ENCODE measurements around the gene CENPVL3.
"Not testable (repeated sequence)": the region's sequence is repeated elsewhere in the genome, so short reads cannot be mapped to it uniquely, and the experiment has no call there.

CENPVL3 gene

GRCh38 chrX:51618241-51619155 lies at the start of gene CENPVL3:
CENPVL3 (minus strand) TSS chrX:51618912; CDS start chrX:51618873, 39 bp downstream.
- H3K4me3 ChIP-seq = peak within 1 kb of the TSS; percentile 10
- not testable (repeated sequence) for H3K4me1 ChIP-seq; H3K9me3 ChIP-seq; H3K27me3 ChIP-seq (ENCODE audit: low read depth); H3K36me3 ChIP-seq (replicated peaks)
- peak in 1 of 2 experiments; percentile 29 for DNase-seq (ENCODE audit: low spot score in 2 of 2)
- in situ Hi-C loops (cut with MboI; ENCODE audit: low sequenced_read_pairs) = loop anchor here (25.0 kb wide), 1 partner anchor 131 kb away; the partner anchor contains the start of gene NUDT11

- H3K9me3 ChIP-seq = no peaks in the 10 kb centered on the region
- no peaks in the 10 kb centered on the region for H3K27me3 ChIP-seq (ENCODE audit: low read depth)
- no peaks in the 10 kb centered on the region for H3K4me1 ChIP-seq
- H3K36me3 ChIP-seq (replicated peaks) = no peaks in the 10 kb centered on the region
- no peak overlapping the region for H3K4me3 ChIP-seq
- no peak for DNase-seq (ENCODE audit: low spot score in 2 of 2)
- in situ Hi-C loops (cut with MboI; ENCODE audit: low sequenced_read_pairs) = loop anchor here (25.0 kb wide), 1 partner anchor 121 kb away; no protein-coding TSS in a partner anchor
Observed at GRCh38 chrX:51665981-51666380, 47.3 kb upstream of the CENPVL3 start.

- Histone ChIP-seq H3K27me3 (ENCODE audit: low read depth) (no peaks in the 10 kb centered on the region), H3K9me3 (no peaks in the 10 kb centered on the region), H3K36me3 (replicated peaks) (no peaks in the 10 kb centered on the region), H3K4me3 (no peak overlapping the region), H3K4me1 (no peaks in the 10 kb centered on the region)
- DNase-seq (ENCODE audit: low spot score in 2 of 2) = no peak
- in situ Hi-C loops (cut with MboI; ENCODE audit: low sequenced_read_pairs) = loop anchor here (25.0 kb wide), 2 partner anchors 219 to 619 kb away; no protein-coding TSS in a partner anchor
Observed at GRCh38 chrX:51643377-51643776, 24.7 kb upstream of the CENPVL3 start.

GRCh38 chrX:51641421-51642021 lies 22.8 kb upstream of the CENPVL3 start:
- peak; percentile 62 for DNase-seq (ENCODE audit: low spot score in 2 of 2)
- no peaks in the 10 kb centered on the region for H3K9me3 ChIP-seq

GRCh38 chrX:51636511-51636910 lies 17.8 kb upstream of the CENPVL3 start:
- not testable (repeated sequence) for H3K36me3 ChIP-seq (replicated peaks); H3K4me3 ChIP-seq; H3K4me1 ChIP-seq; H3K9me3 ChIP-seq; DNase-seq (ENCODE audit: low spot score in 2 of 2)
- peaks cover 11% of the 10 kb centered on the region; the same call in 1 of the 2 replicates for H3K27me3 ChIP-seq (ENCODE audit: low read depth)
- in situ Hi-C loops (cut with MboI; ENCODE audit: low sequenced_read_pairs) = loop anchor here (25.0 kb wide), 2 partner anchors 226 to 626 kb away; no protein-coding TSS in a partner anchor

More at GRCh38 chrX:51641421-51642021, 22.8 kb upstream of the CENPVL3 start:
- Histone ChIP-seq H3K36me3 (replicated peaks) (no peaks in the 10 kb centered on the region), H3K4me1 (no peaks in the 10 kb centered on the region), H3K4me3 (no peak overlapping the region), H3K27me3 (ENCODE audit: low read depth) (0 out of 2 replicates have a peak, but pooled peaks cover 2% of the 10 kb centered on the region)
- in situ Hi-C loops (cut with MboI; ENCODE audit: low sequenced_read_pairs) = loop anchor here (25.0 kb wide), 2 partner anchors 221 to 621 kb away; no protein-coding TSS in a partner anchor

GRCh38 chrX:51614353-51615012 lies 4.2 kb downstream of the CENPVL3 start:
- DNase-seq (ENCODE audit: low spot score in 2 of 2) = peak; percentile 16 to 58
- H3K4me1 ChIP-seq = no peaks in the 10 kb centered on the region; the same call in 1 of the 2 replicates
- in situ Hi-C loops (cut with MboI; ENCODE audit: low sequenced_read_pairs) = loop anchor here (25.0 kb wide), 1 partner anchor 127 kb away; the partner anchor contains the start of gene NUDT11
- peaks cover 11% of the 10 kb centered on the region for H3K27me3 ChIP-seq (ENCODE audit: low read depth)
- no peak overlapping the region for H3K4me3 ChIP-seq
- H3K36me3 ChIP-seq (replicated peaks) = no peaks in the 10 kb centered on the region
- no peaks in the 10 kb centered on the region for H3K9me3 ChIP-seq

GRCh38 chrX:51608766-51609165 lies 9.9 kb downstream of the CENPVL3 start:
- Histone ChIP-seq H3K36me3 (replicated peaks) (no peaks in the 10 kb centered on the region), H3K27me3 (ENCODE audit: low read depth) (peaks cover 8% of the 10 kb centered on the region), H3K4me1 (no peaks in the 10 kb centered on the region), H3K4me3 (no peak overlapping the region), H3K9me3 (no peaks in the 10 kb centered on the region)
- no peak for DNase-seq (ENCODE audit: low spot score in 2 of 2)
- in situ Hi-C loops (cut with MboI; ENCODE audit: low sequenced_read_pairs) = loop anchor here (25.0 kb wide), 1 partner anchor 121 kb away; the partner anchor contains the start of gene NUDT11

GRCh38 chrX:51608126-51608525 lies 10.6 kb downstream of the CENPVL3 start:
- no peaks in the 10 kb centered on the region for H3K9me3 ChIP-seq
- in situ Hi-C loops (cut with MboI; ENCODE audit: low sequenced_read_pairs) = loop anchor here (25.0 kb wide), 1 partner anchor 121 kb away; the partner anchor contains the start of gene NUDT11

GRCh38 chrX:51606446-51606845 lies 12.3 kb downstream of the CENPVL3 start:
- Histone ChIP-seq H3K9me3 (no peaks in the 10 kb centered on the region), H3K4me1 (no peaks in the 10 kb centered on the region), H3K36me3 (replicated peaks) (no peaks in the 10 kb centered on the region), H3K4me3 (no peak overlapping the region), H3K27me3 (ENCODE audit: low read depth) (no peaks in the 10 kb centered on the region)
- in situ Hi-C loops (cut with MboI; ENCODE audit: low sequenced_read_pairs) = loop anchor here (25.0 kb wide), 1 partner anchor 119 kb away; the partner anchor contains the start of gene NUDT11
- no peak for DNase-seq (ENCODE audit: low spot score in 2 of 2)

More at GRCh38 chrX:51608126-51608525, 10.6 kb downstream of the CENPVL3 start:
- no peak overlapping the region for H3K4me3 ChIP-seq
- H3K36me3 ChIP-seq (replicated peaks) = no peaks in the 10 kb centered on the region
- no peak for DNase-seq (ENCODE audit: low spot score in 2 of 2)
- peaks cover 2% of the 10 kb centered on the region for H3K27me3 ChIP-seq (ENCODE audit: low read depth)
- H3K4me1 ChIP-seq = no peaks in the 10 kb centered on the region

GRCh38 chrX:51598899-51599298 lies 19.8 kb downstream of the CENPVL3 start:
- no peaks in the 10 kb centered on the region for H3K4me1 ChIP-seq
- H3K4me3 ChIP-seq = no peak overlapping the region
- no peaks in the 10 kb centered on the region for H3K9me3 ChIP-seq
- no peaks in the 10 kb centered on the region for H3K27me3 ChIP-seq (ENCODE audit: low read depth)
- in situ Hi-C loops (cut with MboI; ENCODE audit: low sequenced_read_pairs) = no loop called here
- no peaks in the 10 kb centered on the region for H3K36me3 ChIP-seq (replicated peaks)
- no peak for DNase-seq (ENCODE audit: low spot score in 2 of 2)

GRCh38 chrX:51571874-51572273 lies 46.8 kb downstream of the CENPVL3 start:
- DNase-seq (ENCODE audit: low spot score in 2 of 2) = peak; percentile 85 to 99
- peaks cover 40% of the 10 kb centered on the region for H3K4me1 ChIP-seq
- no peaks in the 10 kb centered on the region for H3K9me3 ChIP-seq
- H3K36me3 ChIP-seq (replicated peaks) = no peaks in the 10 kb centered on the region
- H3K4me3 ChIP-seq = no peak overlapping the region
- in situ Hi-C loops (cut with MboI; ENCODE audit: low sequenced_read_pairs) = no loop called here
- H3K27me3 ChIP-seq (ENCODE audit: low read depth) = no peaks in the 10 kb centered on the region

GRCh38 chrX:51569561-51569960 lies 49.2 kb downstream of the CENPVL3 start:
- DNase-seq (ENCODE audit: low spot score in 2 of 2) = no peak
- in situ Hi-C loops (cut with MboI; ENCODE audit: low sequenced_read_pairs) = no loop called here
- Histone ChIP-seq H3K9me3 (no peaks in the 10 kb centered on the region), H3K4me1 (peaks cover 44% of the 10 kb centered on the region), H3K27me3 (ENCODE audit: low read depth) (no peaks in the 10 kb centered on the region), H3K36me3 (replicated peaks) (no peaks in the 10 kb centered on the region), H3K4me3 (no peak overlapping the region)

GRCh38 chrX:51568586-51568985 lies 50.1 kb downstream of the CENPVL3 start:
- no peaks in the 10 kb centered on the region for H3K36me3 ChIP-seq (replicated peaks)
- peaks cover 42% of the 10 kb centered on the region for H3K4me1 ChIP-seq
- no peaks in the 10 kb centered on the region for H3K9me3 ChIP-seq
- in situ Hi-C loops (cut with MboI; ENCODE audit: low sequenced_read_pairs) = no loop called here
- H3K27me3 ChIP-seq (ENCODE audit: low read depth) = no peaks in the 10 kb centered on the region
- no peak overlapping the region for H3K4me3 ChIP-seq
- no peak for DNase-seq (ENCODE audit: low spot score in 2 of 2)
